Inferior parietal cortex (tissue), 1 donor: ENCODE data around the gene KSR1.

Source experiments
- DNase-seq: peaks from one replicate; pipeline ENCODE4 v3.0.0-alpha.2; 2016; ENCODE audit errors: extremely low spot score

The KSR1 gene

GRCh38 chr17:27473190-27473747 is 17.0 kb downstream of the KSR1 start:
- no peak for DNase-seq

- peak; percentile 59 for DNase-seq
These were observed 17.7 kb downstream of the KSR1 start for GRCh38 chr17:27473748-27474609.

GRCh38 chr17:27475070-27475673 is 18.9 kb downstream of the KSR1 start:
- no peak for DNase-seq

- no peak for DNase-seq
These were observed 20.0 kb downstream of the KSR1 start for GRCh38 chr17:27475981-27476895.

GRCh38 chr17:27477050-27477888 is 21.0 kb downstream of the KSR1 start:
- no peak for DNase-seq

GRCh38 chr17:27477971-27478684 is 21.9 kb downstream of the KSR1 start:
- no peak for DNase-seq

DNA sequence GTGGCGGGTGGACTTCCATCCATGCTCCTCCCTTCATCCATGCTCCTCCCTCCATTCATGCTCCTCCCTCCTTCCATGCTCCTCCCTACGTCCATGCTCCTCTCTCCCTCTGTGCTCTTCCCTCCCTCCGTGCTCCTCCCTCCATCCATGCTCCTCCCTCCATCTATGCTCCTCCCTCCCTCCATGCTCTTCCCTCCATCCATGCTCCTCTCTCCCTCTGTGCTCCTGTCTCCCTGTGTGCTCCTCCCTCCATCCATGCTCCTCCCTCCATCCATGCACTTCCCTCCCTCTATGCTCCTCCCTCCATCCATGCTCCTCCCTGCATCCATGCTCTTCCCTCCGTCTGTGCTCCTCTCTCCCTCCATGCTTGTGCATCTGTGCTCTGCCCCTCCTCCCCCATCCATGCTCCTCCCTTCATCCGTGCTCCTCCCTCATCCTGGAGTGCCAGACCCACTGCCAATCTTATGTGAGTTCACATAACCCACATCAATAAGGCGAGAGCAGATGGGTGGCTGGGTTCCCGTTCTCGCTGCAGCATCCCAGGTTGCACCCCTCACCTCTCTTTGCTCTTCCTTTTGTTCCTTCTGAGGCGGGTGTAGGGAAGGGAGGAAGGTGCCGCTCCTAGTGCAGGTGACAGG is 22.8 kb downstream of the KSR1 start:
- no peak for DNase-seq

DNA sequence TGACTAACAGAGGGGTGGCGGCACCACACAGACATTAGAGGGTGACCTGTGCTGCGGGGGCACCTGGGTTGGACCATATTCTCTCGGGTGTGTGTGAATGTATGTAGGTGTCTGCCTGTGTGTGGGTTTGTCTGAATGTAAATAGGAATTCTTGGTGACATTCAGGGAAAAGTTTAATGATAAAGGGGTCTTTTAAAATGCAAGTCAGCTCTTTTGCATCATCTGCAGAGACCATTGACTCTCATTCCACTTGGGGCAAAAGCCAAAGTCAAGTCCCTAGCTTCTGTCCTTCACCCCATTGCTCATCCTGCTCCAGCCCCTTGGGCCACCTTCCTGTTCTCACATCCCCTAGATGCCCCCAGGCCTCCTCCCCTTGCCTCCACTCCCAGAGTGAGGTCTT is 23.6 kb downstream of the KSR1 start:
- DNase-seq: no peak

DNA sequence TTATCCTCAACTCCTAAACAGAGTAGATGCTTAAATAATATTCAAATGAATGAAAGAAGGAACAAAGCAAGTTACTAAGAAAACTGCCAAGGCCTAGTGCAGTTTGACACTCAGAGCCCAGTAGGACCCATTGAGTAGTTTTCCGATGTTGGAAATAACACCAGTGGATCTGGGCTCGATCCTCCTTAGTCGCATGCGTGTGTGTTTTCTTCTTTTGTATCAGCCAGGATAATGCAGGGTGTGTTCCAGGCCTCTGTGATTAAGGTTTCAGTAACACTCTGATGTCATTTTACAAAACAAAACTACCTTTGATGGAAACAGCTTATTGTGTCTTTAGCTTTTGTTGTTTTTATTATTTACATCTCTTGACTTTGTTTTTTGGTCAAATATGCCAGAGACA is 24.5 kb downstream of the KSR1 start:
- DNase-seq: no peak

DNA sequence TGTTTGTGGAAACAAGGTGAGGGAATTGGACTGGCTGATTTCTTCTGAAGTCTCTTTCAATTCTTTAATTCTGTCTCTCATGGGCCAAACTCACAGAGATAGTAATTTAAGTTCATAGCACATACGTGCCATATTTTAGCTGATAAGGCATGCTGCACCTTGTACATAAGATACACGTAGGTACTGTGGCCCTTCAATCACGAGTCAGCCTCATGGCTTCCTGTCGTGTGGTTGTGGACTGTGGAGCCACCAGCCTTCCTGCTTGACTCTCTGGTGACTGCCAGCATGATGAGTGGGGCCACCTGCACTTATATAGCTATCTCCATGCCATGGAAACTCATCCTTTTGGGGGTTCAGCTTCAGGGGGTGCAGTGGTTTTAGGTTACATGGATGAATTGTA is 25.1 kb downstream of the KSR1 start:
- DNase-seq: no peak

DNA sequence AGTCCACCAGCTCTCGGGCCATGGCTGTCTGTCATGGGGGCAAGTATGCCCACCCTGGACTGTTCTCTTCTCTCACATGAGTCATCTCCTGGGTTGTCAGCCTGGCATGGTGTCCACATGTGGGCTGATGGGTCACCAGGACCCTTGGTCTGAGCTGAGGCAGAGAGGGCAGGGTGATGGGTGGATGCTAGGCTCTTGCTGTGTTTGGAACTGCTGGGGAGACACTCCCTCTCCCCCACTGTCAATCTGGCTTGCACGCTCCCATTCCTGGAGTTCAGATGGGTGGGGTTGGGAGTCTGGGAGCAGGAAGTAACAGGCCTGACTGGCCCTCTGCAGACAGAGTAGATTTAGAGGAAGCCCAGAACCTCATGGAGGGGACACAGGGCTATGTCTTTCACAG is 28.9 kb downstream of the KSR1 start:
- DNase-seq: no peak

- DNase-seq: no peak
These were observed 29.7 kb downstream of the KSR1 start for GRCh38 chr17:27485716-27486495.

DNA sequence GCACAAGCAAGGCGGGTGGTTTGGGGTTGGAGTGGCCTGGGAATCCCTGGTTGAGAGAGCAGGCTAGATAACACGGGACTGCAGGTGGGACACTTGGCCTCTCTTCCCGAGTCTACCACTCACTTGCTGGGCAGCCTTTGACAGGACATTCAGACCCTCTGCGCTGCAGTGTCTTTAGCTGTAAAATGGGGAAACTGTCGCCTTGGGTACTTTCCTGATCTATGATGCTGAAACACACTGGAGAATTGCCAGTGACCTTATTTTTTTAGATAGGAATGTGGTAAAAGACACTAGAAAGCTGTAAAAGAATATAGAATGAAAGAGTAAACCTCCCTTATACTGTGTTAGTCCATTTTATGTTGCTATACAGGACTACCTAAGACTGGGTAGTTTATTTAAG is 30.5 kb downstream of the KSR1 start:
- no peak for DNase-seq

DNA sequence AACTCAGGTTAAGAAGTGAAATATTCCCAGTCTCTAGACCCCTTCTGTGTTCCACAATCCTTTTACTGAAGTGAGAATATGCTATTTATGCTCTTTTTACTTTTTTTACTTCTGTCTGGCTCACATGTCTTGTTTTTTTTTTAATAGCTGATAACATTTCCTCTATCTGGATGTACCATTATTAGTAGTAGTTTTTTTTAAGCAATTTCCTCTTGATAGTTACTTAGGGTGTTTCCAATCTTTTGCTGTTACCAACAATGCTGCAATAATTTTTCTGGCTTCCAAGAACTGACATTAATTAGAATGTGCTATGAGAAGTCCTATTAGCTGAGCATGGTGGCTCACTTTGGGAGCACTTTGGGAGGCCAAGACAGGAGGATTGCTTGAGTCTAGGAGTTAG is 32.0 kb downstream of the KSR1 start:
- DNase-seq: no peak

- no peak for DNase-seq
These were observed 32.9 kb downstream of the KSR1 start for GRCh38 chr17:27489045-27489715.

- no peak for DNase-seq
These were observed 34.1 kb downstream of the KSR1 start for GRCh38 chr17:27490391-27490790.

GRCh38 chr17:27491713-27492190 is 35.5 kb downstream of the KSR1 start:
- no peak for DNase-seq

DNA sequence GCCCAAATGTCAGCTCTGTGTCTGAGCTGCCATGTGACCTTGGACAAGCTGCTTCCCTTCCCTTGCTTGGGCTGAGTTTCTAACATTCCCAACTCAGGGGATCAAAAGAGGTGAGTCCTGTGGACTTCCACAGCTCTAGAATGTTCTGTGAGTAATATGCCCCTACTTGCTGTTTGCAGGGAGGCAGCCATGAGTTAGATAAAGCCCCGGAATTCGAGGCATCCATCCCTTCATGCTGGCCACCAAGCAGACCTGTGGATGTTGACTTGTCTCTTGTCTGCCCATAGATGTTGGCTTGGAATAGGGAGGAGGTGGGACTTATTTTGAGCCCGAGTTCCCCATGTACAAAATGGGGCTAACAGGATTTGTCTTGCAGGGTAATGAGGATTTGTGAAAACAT is 36.2 kb downstream of the KSR1 start:
- no peak for DNase-seq
